Activated CD8-positive, alpha-beta memory T cell treated with anti-CD3 and anti-CD28 coated beads, Interleukin-2, amount 50 U/mL, for 1 hour (primary cell): ENCODE measurements around the gene C1orf94.

Experiments
- DNase-seq: peaks from one replicate; pipeline ENCODE4 v3.0.0-alpha.2; 2020; ENCODE audit errors: extremely low read depth

C1orf94 gene

GRCh38 chr1:34176830-34177603 lies at the start of gene C1orf94:
C1orf94 (plus strand) TSS chr1:34176907; CDS start chr1:34177790, 883 bp downstream.
- no peak for DNase-seq

DNA sequence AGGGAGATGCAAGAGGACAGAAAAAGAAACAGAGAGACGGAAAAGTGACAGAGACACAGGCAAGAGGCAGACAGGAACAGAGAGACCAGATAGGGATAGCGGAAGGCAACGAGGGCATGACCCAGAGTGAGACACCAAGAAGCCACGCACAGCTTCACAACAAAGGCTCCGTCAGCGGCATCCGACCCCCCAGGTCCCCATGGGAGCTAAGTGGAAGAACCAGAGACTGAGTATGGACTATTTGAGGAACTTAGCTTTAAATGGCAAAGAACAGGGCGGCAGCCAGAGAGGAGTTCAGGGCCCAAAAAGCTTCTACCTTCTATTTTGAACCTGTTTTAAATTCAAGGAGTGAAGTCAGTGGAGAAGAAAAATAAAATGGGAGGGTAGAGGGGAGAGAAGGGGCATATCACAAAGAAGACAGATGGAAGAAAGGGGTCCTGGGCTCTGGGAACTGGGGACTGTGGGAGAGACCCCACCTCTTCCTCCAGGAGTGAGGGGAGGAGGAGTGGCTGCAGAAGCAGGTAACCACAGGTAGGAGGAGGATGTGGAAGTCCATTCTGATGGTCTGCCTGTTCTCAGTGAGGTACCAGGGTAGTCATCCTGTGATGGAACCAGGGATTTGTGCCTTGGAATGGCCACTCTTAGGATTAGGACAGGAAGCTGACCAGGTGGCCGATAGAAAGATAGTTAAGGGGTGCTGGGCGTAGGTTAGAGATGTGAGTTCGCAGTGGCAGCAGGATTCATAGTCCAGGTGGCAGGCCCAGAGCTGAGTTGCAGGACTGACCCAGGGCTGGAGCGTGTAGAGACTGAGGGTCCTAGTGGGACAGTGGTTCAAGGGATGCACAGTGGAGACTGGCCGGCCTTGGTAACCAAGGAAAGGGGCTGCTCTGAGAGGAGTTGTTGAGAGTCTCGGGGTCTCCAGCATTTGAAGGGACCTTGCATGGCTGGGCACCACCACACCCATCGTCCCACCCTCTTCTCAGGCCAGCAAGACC lies 49.4 kb upstream of the C1orf94 start:
- DNase-seq: no peak

DNA sequence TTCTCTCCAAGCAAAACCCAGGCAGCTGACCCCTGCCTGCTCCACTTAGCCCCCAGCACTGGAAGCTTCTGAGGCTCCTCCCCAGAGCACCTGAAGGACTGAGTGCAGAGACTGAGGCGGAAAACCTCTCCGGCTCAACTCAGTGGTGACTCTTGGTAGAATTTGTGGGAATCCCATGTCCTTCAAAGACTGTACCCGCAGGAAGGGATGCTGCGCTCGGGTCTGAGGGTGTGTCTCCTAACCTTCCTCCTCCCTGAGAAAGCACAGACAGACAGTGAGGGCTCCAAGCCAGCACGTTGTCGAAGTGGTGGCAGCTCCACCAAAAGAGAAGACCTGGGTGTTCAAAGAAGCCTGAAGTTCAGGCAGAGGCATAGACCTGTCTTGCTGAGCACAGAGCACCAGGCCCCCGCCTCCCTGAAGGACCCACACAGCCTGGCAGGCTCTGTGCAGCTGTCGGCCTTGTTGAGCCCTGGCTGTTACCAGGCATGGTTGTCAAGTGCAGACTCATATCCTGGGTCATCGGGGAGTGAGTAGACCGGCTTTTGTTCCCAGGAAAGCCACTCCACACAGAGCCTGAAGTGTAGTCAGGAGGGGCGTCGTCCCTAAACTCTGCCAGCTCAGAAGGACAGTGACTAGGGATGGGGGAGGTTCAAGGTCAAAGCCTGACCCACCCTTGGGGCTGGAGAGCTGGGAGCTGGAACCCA lies 48.4 kb upstream of the C1orf94 start:
- DNase-seq: no peak

DNA sequence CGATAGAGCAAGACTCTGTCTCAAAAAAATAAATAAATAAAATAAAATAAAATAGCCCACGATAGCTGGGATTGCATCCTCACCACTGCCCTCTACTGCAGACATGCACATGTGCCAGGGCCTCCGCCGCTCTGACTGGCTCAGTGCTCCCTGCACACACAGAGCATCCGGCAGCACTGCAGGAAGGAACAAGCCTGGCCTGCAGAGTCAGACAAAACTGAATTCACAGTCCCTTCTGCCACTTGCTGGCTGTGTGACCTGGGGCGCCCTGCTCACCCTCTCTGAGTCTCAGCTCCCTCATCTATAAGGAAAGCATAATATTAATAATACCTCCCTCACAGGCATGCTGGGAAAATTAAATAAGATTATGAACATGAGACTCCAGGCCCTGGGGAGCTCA lies 47.1 kb upstream of the C1orf94 start:
- no peak for DNase-seq

DNA sequence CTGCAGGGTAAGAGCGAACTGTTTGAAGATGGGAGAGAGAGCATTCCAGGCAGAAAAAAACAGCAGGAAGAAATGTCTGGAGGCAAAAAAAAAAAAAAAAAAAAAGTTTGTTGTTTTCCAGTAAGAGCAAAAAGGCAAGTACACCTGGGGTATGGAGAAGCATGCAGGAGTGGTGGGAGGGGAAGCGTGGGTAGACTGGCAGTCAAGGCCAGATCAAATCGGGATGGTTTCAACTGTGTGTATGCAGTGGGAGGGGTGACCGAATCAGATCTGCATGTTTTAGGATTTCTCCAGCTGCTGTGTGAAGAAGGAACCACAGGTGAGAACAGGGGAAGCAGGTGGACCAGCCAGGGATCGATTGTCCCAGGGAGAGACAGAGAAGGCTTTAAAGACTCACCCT lies 46.4 kb upstream of the C1orf94 start:
- no peak for DNase-seq

GRCh38 chr1:34131396-34132160 lies 45.1 kb upstream of the C1orf94 start:
- DNase-seq: no peak

GRCh38 chr1:34132161-34132420 lies 44.6 kb upstream of the C1orf94 start:
- DNase-seq: no peak

DNA sequence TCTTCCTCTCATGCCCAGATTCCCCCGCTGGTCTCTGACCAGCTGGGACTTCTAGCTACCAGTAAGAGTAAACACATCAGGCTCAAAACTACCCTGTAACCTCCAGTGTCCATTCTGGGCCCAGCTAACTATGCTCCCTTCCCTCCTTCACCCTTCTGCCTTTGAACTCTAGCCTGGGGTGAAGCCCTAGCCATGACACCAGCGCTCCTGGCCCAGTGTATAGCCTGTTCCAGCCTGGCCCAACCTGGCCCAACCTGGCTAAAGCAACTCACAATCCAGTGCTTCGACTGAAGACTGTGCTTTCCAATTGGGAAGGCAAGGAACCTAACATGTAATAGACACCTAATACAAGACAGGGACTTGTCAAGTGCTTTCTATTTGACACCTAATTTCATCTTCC lies 39.3 kb upstream of the C1orf94 start:
- no peak for DNase-seq

GRCh38 chr1:34140011-34140676 lies 36.6 kb upstream of the C1orf94 start:
- no peak for DNase-seq

- DNase-seq: no peak
Observed at GRCh38 chr1:34143975-34144374, 32.7 kb upstream of the C1orf94 start.

- no peak for DNase-seq
Observed at GRCh38 chr1:34144766-34145165, 31.9 kb upstream of the C1orf94 start.

GRCh38 chr1:34147301-34147700 lies 29.4 kb upstream of the C1orf94 start:
- DNase-seq: no peak

GRCh38 chr1:34149501-34149900 lies 27.2 kb upstream of the C1orf94 start:
- no peak for DNase-seq

GRCh38 chr1:34153246-34153645 lies 23.5 kb upstream of the C1orf94 start:
- no peak for DNase-seq

GRCh38 chr1:34155860-34156259 lies 20.8 kb upstream of the C1orf94 start:
- DNase-seq: no peak

DNA sequence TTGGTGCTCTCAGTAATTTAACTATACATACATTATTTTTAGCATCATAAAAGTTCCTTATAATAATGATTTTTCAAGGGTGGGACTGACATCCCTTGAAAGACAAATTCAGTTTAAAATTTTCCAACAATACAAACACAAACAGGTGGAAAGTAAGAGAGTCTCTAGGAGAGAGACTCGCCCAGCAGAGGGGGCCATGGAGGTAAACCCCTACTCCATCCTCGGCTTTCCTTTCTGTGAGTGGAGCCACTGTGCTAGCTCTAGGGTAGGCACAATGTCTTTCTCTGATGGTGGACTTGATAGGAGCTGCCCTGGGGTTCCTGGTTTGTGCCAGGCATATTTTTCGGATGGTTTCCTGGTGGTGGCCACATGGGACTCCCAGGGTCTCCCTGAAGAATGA lies 20.0 kb upstream of the C1orf94 start:
- no peak for DNase-seq

DNA sequence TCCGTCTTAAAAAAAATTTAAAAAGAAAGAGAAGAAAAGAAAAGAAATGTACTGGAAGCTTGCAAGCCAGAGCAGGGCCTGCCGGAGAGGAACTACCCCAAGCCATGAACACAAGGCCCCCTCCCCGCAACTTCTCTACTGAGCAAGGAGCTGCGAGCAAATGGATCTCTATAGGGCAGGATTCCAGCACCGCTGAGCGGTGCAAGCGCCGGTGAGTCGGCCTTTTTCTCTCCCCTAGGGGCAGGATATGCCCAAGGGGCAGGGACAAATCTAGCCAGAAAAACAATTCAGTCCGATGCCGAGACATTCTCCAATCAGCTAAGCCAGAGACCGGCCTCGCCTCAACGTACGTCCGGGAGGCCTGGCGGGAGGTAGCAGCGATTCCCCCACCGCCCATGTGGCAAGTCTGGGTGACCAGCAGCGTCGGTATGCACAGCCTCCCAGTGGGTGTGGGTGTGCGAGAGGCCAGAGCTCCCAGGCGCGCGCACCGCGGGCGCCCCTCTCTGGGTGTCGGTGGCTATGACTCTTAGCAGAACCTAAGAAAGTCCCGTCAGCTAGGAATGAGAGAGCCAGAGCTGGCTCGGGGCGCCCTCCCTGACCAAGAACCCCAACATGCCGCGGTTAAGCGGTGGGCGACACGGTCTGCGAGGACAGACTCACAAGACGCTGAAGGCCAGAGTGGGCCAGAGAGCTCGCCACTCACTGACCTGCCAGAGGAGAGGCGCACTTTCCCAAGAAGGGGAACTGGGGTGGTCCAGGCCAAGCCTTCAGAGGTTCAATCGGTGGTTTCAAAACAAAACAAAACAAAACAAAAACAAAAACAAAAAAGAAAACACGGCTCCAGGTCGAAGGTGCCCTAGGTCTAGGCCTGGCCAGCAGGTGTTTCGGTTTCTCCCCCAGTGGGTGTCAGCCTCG lies 13.6 kb upstream of the C1orf94 start:
- no peak for DNase-seq

DNA sequence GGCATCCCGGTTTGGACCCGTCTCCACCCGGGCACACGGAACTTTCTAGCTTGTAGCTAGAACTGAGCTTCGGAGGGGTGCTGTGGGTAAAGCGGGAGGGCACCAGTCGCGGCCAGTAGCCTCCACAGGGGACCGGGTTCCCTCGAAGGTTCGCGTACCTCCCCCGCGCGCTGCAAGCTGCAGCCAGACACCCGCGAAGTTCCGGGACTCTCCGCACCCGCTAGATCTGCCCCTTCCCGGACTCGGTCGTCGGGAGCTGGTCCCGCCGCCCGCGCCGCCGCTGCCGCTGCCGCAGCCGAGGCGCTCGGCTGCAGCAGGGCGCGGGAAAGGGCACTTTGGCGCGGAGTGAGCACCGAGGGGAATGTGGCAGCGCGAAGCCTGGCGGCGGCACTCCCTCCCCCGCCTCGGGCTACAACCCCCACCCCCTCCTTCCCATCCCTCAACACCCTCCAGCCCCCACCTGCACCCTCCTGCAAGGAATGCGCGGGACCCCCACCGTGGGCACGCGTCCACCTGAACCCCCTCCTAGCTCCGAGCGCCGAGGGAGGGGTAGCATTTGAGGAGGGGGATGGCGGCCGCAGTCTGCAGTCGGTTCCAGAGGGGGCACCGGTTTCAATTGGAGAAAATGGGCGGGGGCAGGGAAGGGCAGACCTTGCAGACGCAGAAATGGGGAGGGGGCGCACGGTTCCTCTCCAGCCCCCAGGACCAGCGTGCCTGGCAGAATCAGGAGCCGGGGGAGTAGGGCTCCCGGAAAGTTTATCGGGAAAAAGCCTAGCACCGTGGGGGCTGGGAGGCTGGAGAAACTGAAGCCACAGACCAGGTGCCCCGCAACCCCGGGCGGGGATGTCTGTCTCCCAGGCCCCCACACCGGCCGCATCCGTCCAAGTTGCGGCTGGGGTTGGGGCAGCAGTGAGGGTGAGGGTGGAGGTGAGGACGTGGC lies 12.6 kb upstream of the C1orf94 start:
- DNase-seq: no peak
